ENCODE data around the gene PHLPP1. TPM values are rescaled to one million over a fixed set of nuclear protein-coding genes. Genes with fewer than 3 reads are reported as not detected.
A peak's percentile ranks its signal among the peaks of the same experiment; 100 is the strongest.

PHLPP1 gene
- total RNA-seq, 1 experiment from 2014 or later: 12.5 TPM

- no peak for DNase-seq (ENCODE audit: low read depth)
Observed at GRCh38 chr18:63002803-63003445, 287.6 kb downstream of the PHLPP1 start.

- DNase-seq (ENCODE audit: low read depth): no peak
Observed at GRCh38 chr18:63003899-63004298, 288.6 kb downstream of the PHLPP1 start.

- no peak for DNase-seq (ENCODE audit: low read depth)
Observed at GRCh38 chr18:63004466-63005089, 289.2 kb downstream of the PHLPP1 start.

DNA sequence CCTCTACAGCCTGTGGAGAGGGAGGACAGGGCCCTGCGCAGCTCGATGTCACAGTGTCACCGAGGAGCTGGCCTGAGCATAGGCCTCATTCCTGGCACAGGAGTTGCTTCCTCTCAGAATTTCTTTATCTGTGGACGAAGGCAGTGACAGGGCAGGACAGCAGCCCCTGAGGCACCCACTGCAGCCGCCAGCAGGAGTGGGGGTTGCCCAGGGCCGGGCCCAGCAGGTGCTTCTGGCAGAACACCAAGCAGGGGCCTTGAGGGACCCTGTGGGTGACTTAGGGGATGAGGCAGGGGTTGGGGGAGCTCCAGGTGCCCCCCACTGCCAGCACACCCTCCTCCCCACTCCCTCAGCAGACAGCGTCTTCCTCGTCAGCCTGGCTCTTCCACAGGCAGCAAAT lies 290.0 kb downstream of the PHLPP1 start:
- no peak for DNase-seq (ENCODE audit: low read depth)

- DNase-seq (ENCODE audit: low read depth): no peak
Observed at GRCh38 chr18:63007231-63007630, 291.9 kb downstream of the PHLPP1 start.

DNA sequence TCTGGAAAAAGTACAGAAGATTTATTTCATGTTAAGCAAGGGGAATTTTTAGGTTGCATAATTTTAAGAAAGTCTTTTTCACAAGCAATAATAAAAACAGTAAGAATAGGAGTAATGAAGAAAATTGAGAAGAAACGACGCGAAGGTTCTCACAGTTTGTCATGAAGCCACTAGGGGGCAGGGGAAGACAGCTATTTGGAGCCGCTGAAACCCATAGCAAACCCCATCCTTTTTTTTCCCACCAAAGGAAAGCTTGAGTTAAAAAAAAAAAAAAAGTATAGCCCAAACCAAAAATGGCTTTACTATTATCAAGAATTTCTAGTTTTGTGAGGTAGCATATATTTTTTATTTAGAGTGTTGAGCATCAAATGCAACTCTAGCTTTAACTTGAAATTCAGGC lies 300.9 kb downstream of the PHLPP1 start:
- peak; percentile 56 for DNase-seq (ENCODE audit: low read depth)

DNA sequence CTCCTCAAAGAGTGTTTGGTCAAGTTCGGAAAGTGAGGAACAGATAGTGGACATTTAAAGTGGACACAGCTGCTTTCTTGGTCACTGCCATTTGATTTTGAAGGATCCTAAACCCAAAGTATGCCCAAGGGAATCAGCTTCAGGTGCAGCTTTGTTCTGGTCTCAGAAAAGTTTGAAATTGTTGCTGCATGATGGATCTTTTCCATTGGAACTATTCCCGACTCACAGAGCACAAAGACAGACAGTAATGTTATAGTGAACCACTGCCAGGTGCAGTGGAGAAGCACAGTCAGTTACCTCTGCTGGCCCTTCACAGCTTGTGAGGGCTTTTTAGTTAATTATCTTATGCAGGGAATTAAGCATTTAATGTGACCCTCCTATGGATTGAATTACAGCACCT lies 301.7 kb downstream of the PHLPP1 start:
- no peak for DNase-seq (ENCODE audit: low read depth)

GRCh38 chr18:63017977-63018376 lies 302.6 kb downstream of the PHLPP1 start:
- DNase-seq (ENCODE audit: low read depth): no peak

GRCh38 chr18:63022429-63023022 lies 307.2 kb downstream of the PHLPP1 start:
- no peak for DNase-seq (ENCODE audit: low read depth)

GRCh38 chr18:63025251-63026090 lies 310.1 kb downstream of the PHLPP1 start:
- DNase-seq (ENCODE audit: low read depth): peak; percentile 27

- no peak for DNase-seq (ENCODE audit: low read depth)
Observed at GRCh38 chr18:63028380-63028779, 313.0 kb downstream of the PHLPP1 start.

Other genes with a start within 250 kb of the PHLPP1 start
- gene ZCCHC2, start 192.5 kb upstream of the PHLPP1 start, total RNA-seq (2014; rRNA removed; shearing (Covaris generic)): 9.6 and 13.0 TPM in 2 replicates